ENCODE results near the gene SMIM29. TPM values are rescaled to one million over a fixed set of nuclear protein-coding genes. Genes with fewer than 3 reads are reported as not detected.

SMIM29 gene
- total and polyA plus RNA-seq, 9 donors: 2.0 to 26.6 (median 17.8) TPM

GRCh38 chr6:34205466-34205865 is 43.3 kb downstream of the SMIM29 start:
- WGBS, 3 donors: 88 to 92% (median 92%) methylated on average over 3 of the region's 3 CpGs
- H3K4me3 ChIP-seq: no peak overlapping the region
- no peak overlapping the region for H3K27ac ChIP-seq
- intact Hi-C loops (cut with DNase I): no loop called here
- no peaks in the 10 kb centered on the region for H3K27me3 ChIP-seq
- no peaks in the 10 kb centered on the region for H3K36me3 ChIP-seq
- DNase-seq: no peak
- no peaks in the 10 kb centered on the region for H3K9me3 ChIP-seq
- TF ChIP-seq EP300 (IDR thresholded peaks at IDR 0.05) (no peak), CTCF (IDR thresholded peaks at IDR 0.05) (no peak), POLR2A (IDR thresholded peaks at IDR 0.05) (no peak)
- H3K4me1 ChIP-seq (ENCODE audit: insufficient read depth): no peaks in the 10 kb centered on the region

GRCh38 chr6:34204693-34205092 is 44.1 kb downstream of the SMIM29 start:
- intact Hi-C loops (cut with DNase I): no loop called here
- 90 to 94% (median 93%) methylated on average over 4 of the region's 4 CpGs for WGBS, 3 donors
- H3K9me3 ChIP-seq: no peaks in the 10 kb centered on the region
- DNase-seq: no peak
- H3K4me1 ChIP-seq (ENCODE audit: insufficient read depth): no peaks in the 10 kb centered on the region
- H3K27ac ChIP-seq: no peak overlapping the region
- TF ChIP-seq EP300 (IDR thresholded peaks at IDR 0.05) (no peak), POLR2A (IDR thresholded peaks at IDR 0.05) (no peak), CTCF (IDR thresholded peaks at IDR 0.05) (no peak)
- H3K4me3 ChIP-seq: no peak overlapping the region
- no peaks in the 10 kb centered on the region for H3K36me3 ChIP-seq
- H3K27me3 ChIP-seq: no peaks in the 10 kb centered on the region

- H3K4me1 ChIP-seq (ENCODE audit: insufficient read depth): no peaks in the 10 kb centered on the region
- no peak for TF ChIP-seq EP300 (IDR thresholded peaks at IDR 0.05)
- no peak for TF ChIP-seq CTCF (IDR thresholded peaks at IDR 0.05)
- no peak for TF ChIP-seq POLR2A (IDR thresholded peaks at IDR 0.05)
- H3K27ac ChIP-seq: no peak overlapping the region
- H3K36me3 ChIP-seq: no peaks in the 10 kb centered on the region
- no peak overlapping the region for H3K4me3 ChIP-seq
- no peak for DNase-seq
- WGBS, 3 donors: 74 to 81% (median 76%) methylated on average over 18 to 20 of the region's 20 CpGs
- no peaks in the 10 kb centered on the region for H3K9me3 ChIP-seq
- intact Hi-C loops (cut with DNase I): no loop called here
- H3K27me3 ChIP-seq: no peaks in the 10 kb centered on the region
These were observed 46.2 kb downstream of the SMIM29 start for GRCh38 chr6:34202329-34203201.

GRCh38 chr6:34201455-34202107 is 47.2 kb downstream of the SMIM29 start:
- H3K27me3 ChIP-seq: no peaks in the 10 kb centered on the region
- no peak overlapping the region for H3K4me3 ChIP-seq
- WGBS, 3 donors: 84 to 95% (median 87%) methylated on average over 4 of the region's 4 CpGs
- no peaks in the 10 kb centered on the region for H3K4me1 ChIP-seq (ENCODE audit: insufficient read depth)
- no peaks in the 10 kb centered on the region for H3K36me3 ChIP-seq
- H3K9me3 ChIP-seq: no peaks in the 10 kb centered on the region
- intact Hi-C loops (cut with DNase I): no loop called here
- TF ChIP-seq CTCF (IDR thresholded peaks at IDR 0.05) (no peak), EP300 (IDR thresholded peaks at IDR 0.05) (no peak), POLR2A (IDR thresholded peaks at IDR 0.05) (no peak)
- no peak for DNase-seq
- no peak overlapping the region for H3K27ac ChIP-seq
